H9 (cell line): ENCODE data around the gene CTDSP2. TPM values are rescaled to one million over a fixed set of nuclear protein-coding genes. Genes with fewer than 3 reads are reported as not detected.

ENCODE experiments used
- DNase-seq: peaks from one replicate; pipeline ENCODE4 v3.0.0-alpha.2; 2017
- H2AFZ ChIP-seq: one replicate; pipeline ENCODE4 v1.6.1; 2013; ENCODE audit warnings: mild to moderate bottlenecking, low read length, control low read depth, moderate library complexity
- H2AK5ac ChIP-seq: 2 replicates; pipeline ENCODE4 v1.6.1; 2013; ENCODE audit warnings: low read length, control low read depth, mixed read lengths; ENCODE audit not compliant: insufficient read length
- H2BK120ac ChIP-seq: one replicate; pipeline ENCODE4 v1.6.1; 2013; ENCODE audit warnings: low read depth, mild to moderate bottlenecking, low read length, control low read depth, inconsistent platforms; ENCODE audit not compliant: poor library complexity, severe bottlenecking
- H2BK12ac ChIP-seq: 2 replicates; pipeline ENCODE4 v1.6.1; 2013; ENCODE audit warnings: low read length, control low read depth, mixed read lengths, low read depth; ENCODE audit not compliant: insufficient read length
- H2BK15ac ChIP-seq: 2 replicates; pipeline ENCODE4 v1.6.1; 2013; ENCODE audit warnings: low read depth, low read length, control low read depth
- H2BK20ac ChIP-seq: one replicate; pipeline ENCODE4 v1.6.1; 2013; ENCODE audit warnings: low read depth, mild to moderate bottlenecking, low read length, control low read depth, inconsistent platforms; ENCODE audit not compliant: poor library complexity, severe bottlenecking
- H2BK5ac ChIP-seq: 2 replicates; pipeline ENCODE4 v1.6.1; 2013; ENCODE audit warnings: low read length, control low read depth, mixed read lengths; ENCODE audit not compliant: insufficient read length
- H3K14ac ChIP-seq: 2 replicates; pipeline ENCODE4 v1.6.1; 2013; ENCODE audit warnings: low read length, control low read depth; ENCODE audit not compliant: insufficient read depth
- H3K18ac ChIP-seq: 2 replicates; pipeline ENCODE4 v1.6.1; 2013; ENCODE audit warnings: low read depth, mild to moderate bottlenecking, mixed read lengths, low read length, control low read depth; ENCODE audit not compliant: insufficient read length
- H3K23ac ChIP-seq: 2 replicates; pipeline ENCODE4 v1.6.1; 2013; ENCODE audit warnings: low read length, control low read depth, mixed read lengths, low read depth; ENCODE audit not compliant: insufficient read length
- H3K23me2 ChIP-seq: 2 replicates; pipeline ENCODE4 v1.6.1; 2013; ENCODE audit warnings: low read depth, mild to moderate bottlenecking, mixed read lengths, low read length, control low read depth; ENCODE audit not compliant: insufficient read length, poor library complexity, severe bottlenecking
- H3K27ac ChIP-seq: 2 replicates; pipeline ENCODE4 v1.5.1; 2013; ENCODE audit warnings: low read length, control low read depth, mixed read lengths, low read depth; ENCODE audit not compliant: insufficient read length
- H3K27me3 ChIP-seq: 2 replicates; pipeline ENCODE4 v1.6.1; 2013; ENCODE audit warnings: low read length, control low read depth, inconsistent platforms; ENCODE audit not compliant: insufficient read depth
- H3K4ac ChIP-seq: 2 replicates; pipeline ENCODE4 v1.6.1; 2013; ENCODE audit warnings: low read depth, mild to moderate bottlenecking, control low read depth, inconsistent platforms, low read length, moderate library complexity
- H3K4me1 ChIP-seq: 2 replicates; pipeline ENCODE4 v1.6.1; 2013; ENCODE audit warnings: low read length, control low read depth, inconsistent platforms; ENCODE audit not compliant: insufficient read depth
- H3K4me2 ChIP-seq: 2 replicates; pipeline ENCODE4 v1.6.1; 2013; ENCODE audit warnings: low read length, control low read depth, mixed read lengths; ENCODE audit not compliant: insufficient read length, insufficient read depth
- H3K56ac ChIP-seq: 2 replicates; pipeline ENCODE4 v1.6.1; 2013; ENCODE audit warnings: low read depth, mild to moderate bottlenecking, mixed read lengths, low read length, control low read depth; ENCODE audit not compliant: insufficient read length
- H3K79me1 ChIP-seq: 2 replicates; pipeline ENCODE4 v1.6.1; 2013; ENCODE audit warnings: low read depth, mild to moderate bottlenecking, moderate library complexity, low read length, control low read depth, inconsistent platforms; ENCODE audit not compliant: insufficient read depth, poor library complexity, severe bottlenecking
- H3K79me2 ChIP-seq: 2 replicates; pipeline ENCODE4 v1.6.1; 2013; ENCODE audit warnings: low read length, control low read depth, inconsistent platforms; ENCODE audit not compliant: insufficient read depth
- H3K9ac ChIP-seq: 2 replicates; pipeline ENCODE4 v1.6.1; 2013; ENCODE audit warnings: low read length, control low read depth, mixed read lengths; ENCODE audit not compliant: insufficient read length; ENCODE audit errors: extremely low read depth
- H3K9me3 ChIP-seq: one replicate; pipeline ENCODE4 v1.6.1; 2013; ENCODE audit warnings: low read depth, low read length, inconsistent platforms; ENCODE audit not compliant: control insufficient read depth
- H3T11ph ChIP-seq: one replicate; pipeline ENCODE4 v1.6.1; 2013; ENCODE audit warnings: mild to moderate bottlenecking, low read length, control low read depth, inconsistent platforms
- H4K20me1 ChIP-seq: one replicate; pipeline ENCODE4 v1.6.1; 2013; ENCODE audit not compliant: control insufficient read depth, insufficient read length, insufficient read depth
- H4K5ac ChIP-seq: 2 replicates; pipeline ENCODE4 v1.6.1; 2013; ENCODE audit warnings: low read depth, mild to moderate bottlenecking, mixed read lengths, low read length, control low read depth; ENCODE audit not compliant: insufficient read length
- H4K8ac ChIP-seq: replicated peaks from 2 replicates; pipeline ENCODE4 v1.6.1; 2013; ENCODE audit warnings: low read length, control low read depth, mixed read lengths, low read depth; ENCODE audit not compliant: insufficient read length
- H4K91ac ChIP-seq: 2 replicates; pipeline ENCODE4 v1.6.1; 2013; ENCODE audit warnings: low read depth, mild to moderate bottlenecking, moderate library complexity, mixed read lengths, low read length, control low read depth; ENCODE audit not compliant: insufficient read length
- H3K27ac Mint-ChIP-seq, 3 experiments: 2 replicates in 2 of 3; 3 replicates in 1 of 3; pipeline ENCODE4 v1.8.0; 2020 to 2021; ENCODE audit warnings: mixed read lengths in 3 of 3, mild to moderate bottlenecking in 1 of 3, moderate library complexity in 1 of 3
- H3K27me3 Mint-ChIP-seq: 2 replicates; pipeline ENCODE4 v1.8.0; 2021; ENCODE audit warnings: low read depth, mild to moderate bottlenecking, moderate library complexity, mixed read lengths
- H3K36me3 Mint-ChIP-seq, 3 experiments: 2 replicates in 2 of 3; 3 replicates in 1 of 3; pipeline ENCODE4 v1.8.0; 2020 to 2021; ENCODE audit warnings: low read depth in 3 of 3, mixed read lengths in 3 of 3; ENCODE audit not compliant: insufficient read depth in 1 of 3
- H3K4me1 Mint-ChIP-seq, 2 experiments: 2 replicates each; pipeline ENCODE4 v1.8.0; 2020; ENCODE audit warnings: mixed read lengths in 2 of 2
- H3K4me3 Mint-ChIP-seq, 2 experiments: 2 replicates in 1 of 2; 3 replicates in 1 of 2; pipeline ENCODE4 v1.8.0; 2020 to 2021; ENCODE audit warnings: mild to moderate bottlenecking in 2 of 2, mixed read lengths in 2 of 2, moderate library complexity in 1 of 2
- H3K9me3 Mint-ChIP-seq, 2 experiments: 2 replicates in 1 of 2; 3 replicates in 1 of 2; pipeline ENCODE4 v1.8.0; 2020; ENCODE audit warnings: mild to moderate bottlenecking in 2 of 2, mixed read lengths in 2 of 2, moderate library complexity in 1 of 2
- CTCF ChIP-seq: fragments of 200-600 bp; sonication (generic); conservative IDR thresholded peaks from 3 replicates; pipeline ENCODE4 v1.8.0; 2021; ENCODE audit warnings: antibody characterized with exemption, mild to moderate bottlenecking
- WGBS: extraction: QIAGEN DNeasy Blood & Tissue Kit; methylation state at CpG from one replicate; pipeline ENCODE4 v1.1.7; 2013; ENCODE audit warnings: missing lambda C conversion rate, low lambda C conversion rate, mixed read lengths; ENCODE audit not compliant: insufficient read length; ENCODE audit errors: extremely low coverage; 5-methylcytosine and 5-hydroxymethylcytosine counted together
- total RNA-seq: library from RNA; stranded (reverse); gene quantifications from 2 replicates; pipeline ENCODE4 v1.2.1, GENCODE V29; 2021

CTDSP2 gene
- total RNA-seq, 1 experiment from 2014 or later: 103 TPM

DNA sequence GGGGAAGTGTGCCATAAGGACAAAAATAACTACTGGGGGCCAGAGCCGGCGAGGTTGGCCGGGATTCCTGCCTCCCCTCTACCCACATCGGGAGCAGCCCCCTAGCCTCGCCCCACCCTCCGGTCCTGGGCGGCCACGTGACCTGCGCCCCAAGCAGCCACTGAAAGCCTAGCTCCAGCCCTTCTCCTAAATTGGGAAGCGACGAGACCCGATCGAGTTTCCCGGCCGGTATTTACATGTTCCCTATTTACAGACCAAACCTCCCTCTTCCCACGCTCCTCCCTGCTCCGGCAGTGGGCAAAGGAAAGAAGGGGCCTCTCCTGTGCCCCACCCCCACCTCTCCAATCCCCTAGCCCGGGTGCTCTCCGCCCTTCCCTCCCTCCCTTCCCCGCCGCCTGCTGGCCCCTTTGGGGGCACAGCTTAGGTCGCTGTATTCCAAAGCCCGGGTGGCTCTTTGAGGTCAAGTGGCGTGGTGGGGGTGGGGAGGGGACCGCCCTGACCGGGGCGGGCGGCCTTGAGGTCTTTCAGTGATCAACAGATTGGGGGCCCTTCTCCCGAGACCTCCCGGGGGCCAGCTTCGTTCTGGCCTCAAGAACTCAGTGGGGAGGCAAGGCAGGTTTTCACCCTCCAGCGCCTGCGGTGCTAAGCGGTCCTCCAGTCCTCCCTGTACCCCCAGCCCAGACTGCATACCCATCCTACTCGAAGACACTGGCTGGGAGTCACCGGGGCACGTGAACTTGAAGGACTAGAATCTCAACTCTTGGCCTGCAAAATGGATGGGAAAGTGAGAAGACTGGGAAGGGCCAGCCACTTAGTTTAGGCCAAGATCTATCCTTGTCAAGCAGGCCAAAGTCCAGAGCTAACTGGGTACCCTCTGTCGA is 6.3 kb upstream of the CTDSP2 start:
- peak; percentile 61 for TF ChIP-seq CTCF
- H3K27ac Mint-ChIP-seq: peak overlapping the region; percentile 10 to 91 (median 87); a peak in 5 of 7 replicates
- H3K4me3 Mint-ChIP-seq: peak overlapping the region; percentile 60 to 75
- Histone ChIP-seq H2BK20ac (no peak overlapping the region), H2AK5ac (no peak overlapping the region), H3K23me2 (peaks cover 10% of the 10 kb centered on the region), H3K18ac (peak overlapping the region; percentile 74), H3T11ph (no peak overlapping the region), H3K4me2 (peak overlapping the region; percentile 44), H2BK15ac (no peak overlapping the region), H4K5ac (no peak overlapping the region), H3K79me2 (no peaks in the 10 kb centered on the region), H2BK12ac (peak overlapping the region; percentile 93), H3K79me1 (no peaks in the 10 kb centered on the region), H3K4ac (no peak overlapping the region), H2BK120ac (no peak overlapping the region), H3K27me3 (no peaks in the 10 kb centered on the region), H3K4me1 (peaks cover 13% of the 10 kb centered on the region; the same call in 1 of the 2 replicates), H4K91ac (no peak overlapping the region), H4K8ac (no peak overlapping the region), H3K14ac (peak overlapping the region; percentile 69; the same call in 1 of the 2 replicates), H3K56ac (no peak overlapping the region), H4K20me1 (no peaks in the 10 kb centered on the region), H3K23ac (no peak overlapping the region), H3K9ac (peak overlapping the region; percentile 8), H2AFZ (no peak overlapping the region), H3K9me3 (no peaks in the 10 kb centered on the region), H2BK5ac (no peak overlapping the region), H3K27ac (no peak overlapping the region)
- WGBS: no CpG with 5 or more reads among the region's 38 CpGs
- DNase-seq: peak; percentile 90
- H3K9me3 Mint-ChIP-seq: no peaks in the 10 kb centered on the region; a peak in 1 of 5 replicates
- peaks cover 25% of the 10 kb centered on the region for H3K27me3 Mint-ChIP-seq
- peaks cover 33 to 41% of the 10 kb centered on the region in 2 experiments for H3K4me1 Mint-ChIP-seq
- peaks cover 0 to 1% (median 0%) of the 10 kb centered on the region in 3 experiments; a peak in 1 of 7 replicates for H3K36me3 Mint-ChIP-seq
